Dermis microvascular lymphatic vessel endothelial cell (primary cell): ENCODE data around the gene CAMK4. TPM values are rescaled to one million over a fixed set of nuclear protein-coding genes. Genes with fewer than 3 reads are reported as not detected.
"Not testable (repeated sequence)": the region's sequence is repeated elsewhere in the genome, so short reads cannot be mapped to it uniquely, and the experiment has no call there.

ENCODE experiments used
- DNase-seq, 2 donors: peaks; one replicate each; pipeline versions ENCODE4 v3.0.0 to v3.0.0-alpha.2; 2010; ENCODE audit warnings: low read depth in 2 of 2
- total RNA-seq: library from RNA; depleted of rRNA; stranded (reverse); fragments of >200 nt; gene quantifications from 2 replicates; pipeline ENCODE4 v1.2.1, GENCODE V29; 2014

CAMK4 gene
- total RNA-seq, 1 donor from 2014 or later = under 0.01 TPM

GRCh38 chr5:111310711-111311620 is 86.8 kb downstream of the CAMK4 start:
- DNase-seq = no peak

GRCh38 chr5:111311666-111312065 is 87.5 kb downstream of the CAMK4 start:
- DNase-seq = no peak

GRCh38 chr5:111313017-111313724 is 89.0 kb downstream of the CAMK4 start:
- no peak for DNase-seq

- no peak for DNase-seq
Measured at GRCh38 chr5:111320953-111321352, 96.8 kb downstream of the CAMK4 start.

GRCh38 chr5:111321376-111321775 is 97.2 kb downstream of the CAMK4 start:
- no peak for DNase-seq

- DNase-seq = no peak
Measured at GRCh38 chr5:111326551-111326950, 102.4 kb downstream of the CAMK4 start.

- DNase-seq = no peak
Measured at GRCh38 chr5:111337133-111337532, 112.9 kb downstream of the CAMK4 start.

GRCh38 chr5:111337688-111338087 is 113.5 kb downstream of the CAMK4 start:
- DNase-seq = no peak

- no peak for DNase-seq
Measured at GRCh38 chr5:111345731-111346130, 121.5 kb downstream of the CAMK4 start.

- DNase-seq = no peak
Measured at GRCh38 chr5:111347021-111347420, 122.8 kb downstream of the CAMK4 start.

- no peak for DNase-seq
Measured at GRCh38 chr5:111348661-111349329, 124.6 kb downstream of the CAMK4 start.

GRCh38 chr5:111349429-111349828 is 125.2 kb downstream of the CAMK4 start:
- DNase-seq = no peak

GRCh38 chr5:111353035-111353434 is 128.9 kb downstream of the CAMK4 start:
- DNase-seq = no peak

GRCh38 chr5:111358726-111359125 is 134.5 kb downstream of the CAMK4 start:
- DNase-seq = not testable (repeated sequence)

GRCh38 chr5:111360173-111360572 is 136.0 kb downstream of the CAMK4 start:
- no peak for DNase-seq

- DNase-seq = no peak
Measured at GRCh38 chr5:111364992-111365391, 140.8 kb downstream of the CAMK4 start.

- DNase-seq = no peak
Measured at GRCh38 chr5:111366388-111366787, 142.2 kb downstream of the CAMK4 start.

GRCh38 chr5:111367115-111367514 is 142.9 kb downstream of the CAMK4 start:
- peak in 1 of 2 donors; percentile 2 for DNase-seq

- no peak for DNase-seq
Measured at GRCh38 chr5:111372799-111373198, 148.6 kb downstream of the CAMK4 start.

GRCh38 chr5:111374380-111374779 is 150.2 kb downstream of the CAMK4 start:
- no peak for DNase-seq

GRCh38 chr5:111375645-111376044 is 151.5 kb downstream of the CAMK4 start:
- no peak for DNase-seq

GRCh38 chr5:111377306-111377705 is 153.1 kb downstream of the CAMK4 start:
- DNase-seq = no peak
